Right lobe of liver (tissue), 4 donors: Measurements from ENCODE around the gene ARSI.

Experiments
- POLR2A ChIP-seq: fragments of 450-650 bp; IDR thresholded peaks from one replicate; pipeline ENCODE4 v1.6.1; 2017; ENCODE audit warnings: antibody characterized with exemption, mild to moderate bottlenecking
- TF ChIP-seq, protein P1 (sequence below), 4 donors: fragments of 200-600 bp in 3 of 4; fragments of 450-650 bp in 1 of 4; IDR thresholded peaks; one replicate each; pipeline versions ENCODE4 v1.5.1 to v1.8.0; 2016 to 2022; ENCODE audit warnings: antibody characterized with exemption in 4 of 4, mild to moderate bottlenecking in 2 of 4
- donor health status: DM: no; HTN: no; CAD: no.
- donor health status: DM: no; HTN: no; CAD: no.
- donor health status: DM: no; HTN: yes; CAD: no.

DNA sequence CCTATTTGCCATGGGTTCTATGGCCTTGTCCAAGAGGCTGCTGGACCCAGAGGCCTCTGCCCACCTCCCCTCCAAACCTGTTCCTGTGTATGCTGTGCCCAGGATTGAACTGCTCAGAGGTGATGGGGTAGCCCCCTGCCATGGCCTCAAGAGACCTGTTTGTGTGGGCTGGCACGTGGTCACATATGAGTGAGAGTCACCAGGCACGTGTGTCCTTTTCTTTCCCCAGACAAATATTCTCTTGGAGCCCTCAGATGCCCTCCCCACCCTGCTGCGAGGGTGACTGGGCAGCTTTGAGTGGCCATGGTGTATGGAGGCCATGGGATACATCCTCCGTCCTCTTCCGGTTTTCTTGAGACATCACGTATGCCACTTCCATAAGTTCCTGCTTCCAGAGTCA is 43.9 kb upstream of the ARSI start:
- TF ChIP-seq, protein P1, sequence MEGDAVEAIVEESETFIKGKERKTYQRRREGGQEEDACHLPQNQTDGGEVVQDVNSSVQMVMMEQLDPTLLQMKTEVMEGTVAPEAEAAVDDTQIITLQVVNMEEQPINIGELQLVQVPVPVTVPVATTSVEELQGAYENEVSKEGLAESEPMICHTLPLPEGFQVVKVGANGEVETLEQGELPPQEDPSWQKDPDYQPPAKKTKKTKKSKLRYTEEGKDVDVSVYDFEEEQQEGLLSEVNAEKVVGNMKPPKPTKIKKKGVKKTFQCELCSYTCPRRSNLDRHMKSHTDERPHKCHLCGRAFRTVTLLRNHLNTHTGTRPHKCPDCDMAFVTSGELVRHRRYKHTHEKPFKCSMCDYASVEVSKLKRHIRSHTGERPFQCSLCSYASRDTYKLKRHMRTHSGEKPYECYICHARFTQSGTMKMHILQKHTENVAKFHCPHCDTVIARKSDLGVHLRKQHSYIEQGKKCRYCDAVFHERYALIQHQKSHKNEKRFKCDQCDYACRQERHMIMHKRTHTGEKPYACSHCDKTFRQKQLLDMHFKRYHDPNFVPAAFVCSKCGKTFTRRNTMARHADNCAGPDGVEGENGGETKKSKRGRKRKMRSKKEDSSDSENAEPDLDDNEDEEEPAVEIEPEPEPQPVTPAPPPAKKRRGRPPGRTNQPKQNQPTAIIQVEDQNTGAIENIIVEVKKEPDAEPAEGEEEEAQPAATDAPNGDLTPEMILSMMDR (IDR thresholded peaks at IDR 0.05), result no peak
- TF ChIP-seq POLR2A, result no peak
